Gastroesophageal sphincter (tissue), 4 donors: ENCODE results near the gene ARMH1. TPM values are rescaled to one million over a fixed set of nuclear protein-coding genes. Genes with fewer than 3 reads are reported as not detected.
A peak's percentile ranks its signal among the peaks of the same experiment; 100 is the strongest.

Experiments
- ATAC-seq: fragments of 150-250 bp; one replicate; pipeline ENCODE4 v1.9.1; 2016; ENCODE audit warnings: mild to moderate bottlenecking, moderate library complexity
- H3K27ac ChIP-seq, 4 donors: fragments of 200-600 bp; sonication (generic) in 3 of 4; 1 replicate in 3 of 4; 2 replicates in 1 of 4; pipeline ENCODE4 v1.5.1; 2016 to 2019
- H3K27me3 ChIP-seq: fragments of 200-600 bp; sonication (generic); one replicate; pipeline ENCODE4 v1.5.1; 2019
- H3K36me3 ChIP-seq, 2 donors: fragments of 200-600 bp; sonication (generic); one replicate each; pipeline ENCODE4 v1.5.1; 2019; ENCODE audit warnings: control low read depth in 1 of 2
- H3K4me1 ChIP-seq, 3 donors: fragments of 200-600 bp; sonication (generic); 1 replicate in 2 of 3; 2 replicates in 1 of 3; pipeline ENCODE4 v1.5.1; 2016 to 2019; ENCODE audit warnings: control low read depth in 2 of 3
- H3K4me3 ChIP-seq, 2 donors: fragments of 200-600 bp; sonication (generic); one replicate each; pipeline ENCODE4 v1.5.1; 2019; ENCODE audit warnings: mild to moderate bottlenecking in 1 of 2, moderate library complexity in 1 of 2
- H3K9me3 ChIP-seq, 3 donors: fragments of 200-600 bp; sonication (generic); one replicate each; pipeline ENCODE4 v1.5.1; 2017 to 2019; ENCODE audit warnings: control low read depth in 2 of 3
- CTCF ChIP-seq, 4 experiments: fragments of 200-600 bp in 2 of 4; fragments of 450-650 bp in 2 of 4; sonication (generic) in 1 of 4; IDR thresholded peaks; one replicate each; pipeline ENCODE4 v1.5.1; 2017 to 2019; ENCODE audit warnings: antibody characterized with exemption in 4 of 4, mild to moderate bottlenecking in 2 of 4, moderate library complexity in 2 of 4
- EP300 ChIP-seq: sonication (generic); formaldehyde crosslinking; IDR thresholded peaks from one replicate; pipeline ENCODE4 v1.6.1; 2017; ENCODE audit warnings: antibody characterized with exemption, mild to moderate bottlenecking
- POLR2A ChIP-seq, 2 donors: fragments of 450-650 bp; IDR thresholded peaks; one replicate each; pipeline ENCODE4 v1.6.1; 2017; ENCODE audit warnings: antibody characterized with exemption in 2 of 2, mild to moderate bottlenecking in 2 of 2, moderate library complexity in 1 of 2
- POLR2AphosphoS5 ChIP-seq: sonication (generic); formaldehyde crosslinking; IDR thresholded peaks from one replicate; pipeline ENCODE4 v1.6.1; 2017; ENCODE audit warnings: antibody characterized with exemption
- WGBS, 2 donors: methylation state at CpG; one replicate each; pipeline ENCODE4 v1.1.5; 2018; ENCODE audit warnings: low coverage in 1 of 2; 5-methylcytosine and 5-hydroxymethylcytosine counted together
- total RNA-seq, 4 donors: library from RNA; depleted of rRNA; stranded (reverse); fragments of >200 nt; gene quantifications; one replicate each; pipeline ENCODE4 v1.1.0, GENCODE V29; 2016

The ARMH1 gene
- total RNA-seq, 4 donors from 2014 or later: 0.66 to 3.0 (median 1.3) TPM

GRCh38 chr1:44705470-44705869 is 31.0 kb downstream of the ARMH1 start:
- peaks cover 0 to 8% (median 0%) of the 10 kb centered on the region in 3 donors for H3K4me1 ChIP-seq
- ATAC-seq: no peak
- 57 to 69% methylated on average over 5 to 6 of the region's 6 CpGs for WGBS, 2 donors
- no peak overlapping the region for H3K4me3 ChIP-seq
- no peaks in the 10 kb centered on the region for H3K9me3 ChIP-seq
- no peaks in the 10 kb centered on the region for H3K27me3 ChIP-seq
- H3K27ac ChIP-seq: no peak overlapping the region
- TF ChIP-seq POLR2A (IDR thresholded peaks at IDR 0.05): no peak
- TF ChIP-seq EP300: no peak
- TF ChIP-seq POLR2AphosphoS5: no peak
- TF ChIP-seq CTCF (IDR thresholded peaks at IDR 0.05): no peak
- no peaks in the 10 kb centered on the region for H3K36me3 ChIP-seq

DNA sequence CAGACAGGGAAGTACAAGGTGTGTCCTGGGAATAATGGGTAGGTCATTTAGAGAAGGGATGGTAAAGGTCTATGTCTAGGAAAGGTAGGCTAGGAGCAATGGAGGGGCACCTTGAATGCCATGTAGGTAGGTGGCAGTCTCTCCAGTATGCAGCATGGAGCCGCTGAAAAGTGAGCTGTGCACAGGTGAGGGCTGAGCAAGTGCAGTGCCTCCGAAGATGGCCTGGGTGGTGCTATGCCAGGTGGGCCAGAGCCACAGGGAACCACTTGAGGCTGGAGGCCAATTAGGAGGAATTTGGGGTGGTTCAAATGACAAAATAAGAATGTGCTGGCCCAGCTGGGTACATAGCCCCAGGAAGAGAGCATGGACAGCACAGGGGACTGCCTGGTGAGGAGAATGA is 31.4 kb downstream of the ARMH1 start:
- Histone ChIP-seq H3K9me3 (no peaks in the 10 kb centered on the region), H3K36me3 (no peaks in the 10 kb centered on the region), H3K4me1 (peaks cover 0 to 8% (median 0%) of the 10 kb centered on the region in 3 donors), H3K27ac (no peak overlapping the region), H3K27me3 (no peaks in the 10 kb centered on the region), H3K4me3 (no peak overlapping the region)
- no peak for ATAC-seq
- 90 to 92% methylated on average over 1 to 2 of the region's 2 CpGs for WGBS, 2 donors
- TF ChIP-seq CTCF (IDR thresholded peaks at IDR 0.05) (no peak), POLR2AphosphoS5 (no peak)

GRCh38 chr1:44707112-44707881 is 32.8 kb downstream of the ARMH1 start:
- Histone ChIP-seq H3K4me3 (no peak overlapping the region), H3K9me3 (no peaks in the 10 kb centered on the region), H3K27me3 (no peaks in the 10 kb centered on the region), H3K36me3 (no peaks in the 10 kb centered on the region), H3K27ac (no peak overlapping the region), H3K4me1 (peaks cover 0 to 8% (median 0%) of the 10 kb centered on the region in 3 donors)
- no peak for ATAC-seq
- 85 to 88% methylated on average over 4 of the region's 6 CpGs for WGBS, 2 donors
- TF ChIP-seq EP300: no peak
- TF ChIP-seq POLR2A (IDR thresholded peaks at IDR 0.05): no peak

DNA sequence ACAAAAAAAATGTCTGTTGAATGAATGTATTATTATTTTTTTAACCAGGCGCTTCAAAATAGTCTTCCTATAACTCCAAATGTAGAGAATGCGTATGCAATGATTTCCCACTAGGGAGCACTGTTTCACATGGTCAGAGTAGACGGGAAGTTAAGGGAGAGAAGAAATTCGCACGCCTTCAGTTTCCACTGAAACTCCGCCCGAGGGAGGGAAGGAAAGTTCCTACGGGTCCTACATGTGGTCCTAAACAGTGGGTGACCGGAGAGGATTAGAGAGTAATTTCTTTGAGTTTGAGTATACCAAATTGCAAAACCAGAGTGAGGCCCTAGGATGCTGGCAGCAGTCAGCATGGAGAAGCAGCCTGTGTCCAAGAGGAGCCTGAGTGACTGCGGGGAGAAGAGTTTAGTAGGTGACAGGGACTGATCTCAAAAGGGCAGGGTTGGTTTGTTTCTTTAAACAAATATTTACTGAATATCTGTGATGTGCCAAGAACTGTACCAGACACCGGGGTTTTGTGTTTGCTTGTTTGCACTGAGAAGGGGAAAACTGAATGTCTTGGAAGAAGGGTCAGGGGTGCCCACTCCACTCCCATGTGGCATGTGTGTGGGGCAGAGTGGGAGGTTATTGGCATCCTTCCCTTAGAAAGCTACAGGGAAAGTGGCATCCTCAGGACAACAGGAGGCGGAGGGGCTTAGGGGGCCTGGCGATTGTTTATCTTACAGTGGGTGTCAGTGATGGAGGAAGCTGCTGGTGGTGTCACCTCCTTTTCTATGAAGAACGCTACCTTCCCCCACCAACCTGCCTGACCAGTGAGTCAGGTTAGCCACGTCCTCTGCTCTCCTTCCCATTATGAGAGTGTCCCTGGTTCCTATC is 33.7 kb downstream of the ARMH1 start:
- H3K27me3 ChIP-seq: no peaks in the 10 kb centered on the region
- H3K9me3 ChIP-seq: no peaks in the 10 kb centered on the region
- no peaks in the 10 kb centered on the region for H3K36me3 ChIP-seq
- peaks cover 0 to 8% (median 0%) of the 10 kb centered on the region in 3 donors for H3K4me1 ChIP-seq
- 11 to 25% methylated on average over 11 to 13 of the region's 15 CpGs for WGBS, 2 donors
- H3K4me3 ChIP-seq: no peak overlapping the region
- TF ChIP-seq CTCF (IDR thresholded peaks at IDR 0.05): peak in 3 of 4 experiments; percentile 57 to 63 (median 58)
- TF ChIP-seq EP300: no peak
- ATAC-seq: peak; percentile 71
- H3K27ac ChIP-seq: no peak overlapping the region

DNA sequence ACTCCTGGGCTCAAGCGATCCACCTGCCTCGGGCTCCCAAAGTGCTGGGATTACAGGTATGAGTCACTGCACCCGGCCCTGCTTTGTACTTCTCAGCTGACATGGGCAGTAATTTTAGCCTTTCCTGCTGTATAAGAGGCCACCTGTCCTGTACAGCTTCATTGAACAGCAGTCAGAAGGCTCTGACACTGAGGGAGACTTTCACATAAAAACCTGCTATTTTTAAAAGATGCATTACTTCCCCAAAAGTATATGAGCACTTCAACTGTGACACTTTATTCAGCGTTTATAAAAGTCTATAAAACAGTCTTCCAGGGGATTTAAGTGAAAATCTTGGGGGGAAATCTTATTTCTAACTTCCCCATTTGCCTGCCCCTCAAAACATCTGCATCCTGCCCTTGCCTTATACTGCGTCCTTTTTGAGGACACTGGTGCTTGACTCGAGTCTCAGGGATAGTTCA is 38.8 kb downstream of the ARMH1 start:
- Histone ChIP-seq H3K36me3 (no peaks in the 10 kb centered on the region), H3K27me3 (no peaks in the 10 kb centered on the region), H3K9me3 (no peaks in the 10 kb centered on the region), H3K4me1 (peaks cover 0 to 20% (median 0%) of the 10 kb centered on the region in 3 donors), H3K4me3 (no peak overlapping the region), H3K27ac (no peak overlapping the region)
- TF ChIP-seq CTCF (IDR thresholded peaks at IDR 0.05) (no peak), POLR2A (IDR thresholded peaks at IDR 0.05) (no peak), POLR2AphosphoS5 (no peak), EP300 (no peak)
- no peak for ATAC-seq
- 54 to 71% methylated on average over 4 to 5 of the region's 6 CpGs for WGBS, 2 donors
